PC-3 (cell line): ENCODE measurements around the gene CACNA1D.

Source experiments
- EZH2 ChIP-seq: fragments of 300-600 bp; sonication (generic); IDR thresholded peaks from one replicate; pipeline ENCODE4 v1.6.1; 2017; ENCODE audit warnings: antibody characterized with exemption, mild to moderate bottlenecking, low read length; ENCODE audit not compliant: unreplicated experiment
- EZH2phosphoT487 ChIP-seq: fragments of 300-600 bp; sonication (generic); IDR thresholded peaks from 2 replicates; pipeline ENCODE4 v1.6.1; 2018; ENCODE audit warnings: mild to moderate bottlenecking, antibody characterized with exemption, low read length, borderline replicate concordance
- TF ChIP-seq, protein P1 (sequence below): fragments of 300-600 bp; sonication (generic); conservative IDR thresholded peaks from 2 replicates; pipeline ENCODE4 v1.5.1; 2017; ENCODE audit warnings: antibody characterized with exemption, low read depth, mild to moderate bottlenecking, low read length

DNA sequence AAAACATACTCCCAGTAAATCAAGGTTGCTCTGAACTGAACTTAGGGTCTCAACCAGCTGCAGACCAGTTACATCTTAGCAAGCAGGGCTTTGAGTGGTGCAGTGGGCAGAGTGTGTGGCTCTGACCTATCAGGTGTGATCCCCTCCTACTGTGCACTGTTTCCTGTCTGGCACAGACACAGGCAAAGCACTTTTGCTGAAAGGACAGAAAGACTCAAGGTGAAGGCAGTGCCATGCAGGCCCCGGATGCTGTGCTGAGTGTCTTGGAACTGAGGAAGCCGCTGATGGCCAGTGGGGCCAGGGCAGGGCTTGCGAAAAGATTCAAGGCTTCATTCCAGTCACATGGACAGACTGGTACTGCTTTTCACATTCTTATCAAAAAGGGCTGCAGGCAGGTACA is 85.2 kb downstream of the CACNA1D start:
- TF ChIP-seq, protein P1, sequence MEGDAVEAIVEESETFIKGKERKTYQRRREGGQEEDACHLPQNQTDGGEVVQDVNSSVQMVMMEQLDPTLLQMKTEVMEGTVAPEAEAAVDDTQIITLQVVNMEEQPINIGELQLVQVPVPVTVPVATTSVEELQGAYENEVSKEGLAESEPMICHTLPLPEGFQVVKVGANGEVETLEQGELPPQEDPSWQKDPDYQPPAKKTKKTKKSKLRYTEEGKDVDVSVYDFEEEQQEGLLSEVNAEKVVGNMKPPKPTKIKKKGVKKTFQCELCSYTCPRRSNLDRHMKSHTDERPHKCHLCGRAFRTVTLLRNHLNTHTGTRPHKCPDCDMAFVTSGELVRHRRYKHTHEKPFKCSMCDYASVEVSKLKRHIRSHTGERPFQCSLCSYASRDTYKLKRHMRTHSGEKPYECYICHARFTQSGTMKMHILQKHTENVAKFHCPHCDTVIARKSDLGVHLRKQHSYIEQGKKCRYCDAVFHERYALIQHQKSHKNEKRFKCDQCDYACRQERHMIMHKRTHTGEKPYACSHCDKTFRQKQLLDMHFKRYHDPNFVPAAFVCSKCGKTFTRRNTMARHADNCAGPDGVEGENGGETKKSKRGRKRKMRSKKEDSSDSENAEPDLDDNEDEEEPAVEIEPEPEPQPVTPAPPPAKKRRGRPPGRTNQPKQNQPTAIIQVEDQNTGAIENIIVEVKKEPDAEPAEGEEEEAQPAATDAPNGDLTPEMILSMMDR: no peak
- no peak for TF ChIP-seq EZH2
- TF ChIP-seq EZH2phosphoT487: no peak
